SH-SY5Y (cell line): Measurements from ENCODE around the gene RILPL2.

Source experiments
- GATA2 ChIP-seq: IDR thresholded peaks from 2 replicates; pipeline ENCODE4 v1.6.1; 2011; ENCODE audit warnings: mild to moderate bottlenecking, low read depth, low read length
- GATA3 ChIP-seq: IDR thresholded peaks from 2 replicates; pipeline ENCODE4 v1.6.1; 2011; ENCODE audit warnings: low read depth, mild to moderate bottlenecking, low read length, moderate library complexity

GRCh38 chr12:123445388-123446332 is 9.2 kb upstream of the RILPL2 start:
- TF ChIP-seq GATA2 (no peak), GATA3 (no peak)
